ENCODE measurements around the gene PAIP1. TPM values are rescaled to one million over a fixed set of nuclear protein-coding genes. Genes with fewer than 3 reads are reported as not detected.
"Not testable (repeated sequence)": the region's sequence is repeated elsewhere in the genome, so short reads cannot be mapped to it uniquely, and the experiment has no call there.

Gene PAIP1
- total and polyA plus RNA-seq, 10 donors = 24.9 to 65.2 (median 43.8) TPM

GRCh38 chr5:43603344-43604217 is 46.7 kb upstream of the PAIP1 start:
- WGBS, 5 donors = 1 to 2% (median 1%) methylated on average over 44 to 49 of the region's 49 CpGs
- no peaks in the 10 kb centered on the region for H3K27me3 ChIP-seq (replicated peaks in 1 of 7)
- peak in 2 of 3 donors; percentile 24 to 43 for TF ChIP-seq POLR2A (IDR thresholded peaks at IDR 0.05)
- peak; percentile 87 to 94 (median 93) for TF ChIP-seq POLR2AphosphoS5 (IDR thresholded peaks at IDR 0.05)
- TF ChIP-seq CTCF (IDR thresholded peaks at IDR 0.05 in 8 of 11, conservative IDR thresholded peaks at IDR 0.05 in 3 of 11) = no peak
- H3K9me3 ChIP-seq = no peaks in the 10 kb centered on the region
- peak; percentile 93 for DNase-seq
- intact Hi-C loops (cut with DNase I; ENCODE audit: low total_unique reads) = no loop called here
- peaks cover 15 to 54% (median 28%) of the 10 kb centered on the region in 6 donors for H3K4me1 ChIP-seq
- peak overlapping the region; percentile 74 to 86 (median 82) for H3K4me3 ChIP-seq
- H3K27ac ChIP-seq = peak overlapping the region; percentile 75 to 91 (median 86)
- peaks cover 0 to 16% (median 3%) of the 10 kb centered on the region in 6 donors for H3K36me3 ChIP-seq

- peaks cover 0 to 10% (median 3%) of the 10 kb centered on the region in 6 donors for H3K36me3 ChIP-seq
- H3K27me3 ChIP-seq (replicated peaks in 1 of 7) = no peaks in the 10 kb centered on the region
- TF ChIP-seq POLR2A (IDR thresholded peaks at IDR 0.05) = no peak
- TF ChIP-seq CTCF (IDR thresholded peaks at IDR 0.05 in 8 of 11, conservative IDR thresholded peaks at IDR 0.05 in 3 of 11) = peak in 1 of 11 experiments; percentile 20
- TF ChIP-seq POLR2AphosphoS5 (IDR thresholded peaks at IDR 0.05) = peak; percentile 63 to 81 (median 78)
- peak within 1 kb of the TSS; percentile 75 to 91 (median 86) for H3K27ac ChIP-seq
- H3K4me3 ChIP-seq = peak within 1 kb of the TSS; percentile 74 to 86 (median 82)
- intact Hi-C loops (cut with DNase I; ENCODE audit: low total_unique reads) = no loop called here
- H3K4me1 ChIP-seq = peaks cover 15 to 50% (median 28%) of the 10 kb centered on the region in 6 donors
- no peaks in the 10 kb centered on the region for H3K9me3 ChIP-seq
- DNase-seq = peak; percentile 96
- 0 to 1% (median 0%) methylated on average over 38 to 60 of the region's 60 CpGs for WGBS, 5 donors
These were observed 45.8 kb upstream of the PAIP1 start, which contains the start of gene NNT for GRCh38 chr5:43602461-43603343. NNT (plus strand) TSS chr5:43603180; CDS start chr5:43609196, 6,016 bp downstream.

- Histone ChIP-seq H3K9me3 (no peaks in the 10 kb centered on the region), H3K27ac (peak overlapping the region; percentile 75 to 91 (median 86)), H3K4me1 (peaks cover 15 to 46% (median 28%) of the 10 kb centered on the region in 6 donors), H3K4me3 (peak overlapping the region in 7 of 8 donors; percentile 74 to 86 (median 81)), H3K36me3 (no peaks in the 10 kb centered on the region), H3K27me3 (replicated peaks in 1 of 7) (no peaks in the 10 kb centered on the region)
- intact Hi-C loops (cut with DNase I; ENCODE audit: low total_unique reads) = no loop called here
- DNase-seq = no peak
- 56 to 65% (median 65%) methylated on average over 8 of the region's 8 CpGs for WGBS, 5 donors
- TF ChIP-seq POLR2AphosphoS5 (IDR thresholded peaks at IDR 0.05) (no peak), POLR2A (IDR thresholded peaks at IDR 0.05) (no peak), CTCF (IDR thresholded peaks at IDR 0.05 in 8 of 11, conservative IDR thresholded peaks at IDR 0.05 in 3 of 11) (no peak)
These were observed 44.8 kb upstream of the PAIP1 start for GRCh38 chr5:43601454-43602260.

- H3K36me3 ChIP-seq; DNase-seq; H3K9me3 ChIP-seq; H3K4me3 ChIP-seq; H3K27ac ChIP-seq; H3K27me3 ChIP-seq (replicated peaks in 1 of 7); intact Hi-C loops (cut with DNase I; ENCODE audit: low total_unique reads): not testable (repeated sequence)
- peaks cover 7 to 31% (median 17%) of the 10 kb centered on the region in 6 donors for H3K4me1 ChIP-seq
- 94 to 100% (median 96%) methylated on average over 1 of the region's 1 CpG for WGBS, 5 donors
These were observed 42.0 kb upstream of the PAIP1 start for GRCh38 chr5:43598927-43599326.
